HG02642 (cell line): ENCODE measurements around the gene CTSD.
"Not testable (repeated sequence)": the region's sequence is repeated elsewhere in the genome, so short reads cannot be mapped to it uniquely, and the experiment has no call there.

Experiments used
- ATAC-seq: cut with Tn5 transposase; IDR thresholded peaks from one replicate; pipeline ENCODE4 v1.9.1; 2021; ENCODE audit warnings: mild to moderate bottlenecking; ENCODE audit not compliant: unreplicated experiment, poor library complexity

Gene CTSD

DNA sequence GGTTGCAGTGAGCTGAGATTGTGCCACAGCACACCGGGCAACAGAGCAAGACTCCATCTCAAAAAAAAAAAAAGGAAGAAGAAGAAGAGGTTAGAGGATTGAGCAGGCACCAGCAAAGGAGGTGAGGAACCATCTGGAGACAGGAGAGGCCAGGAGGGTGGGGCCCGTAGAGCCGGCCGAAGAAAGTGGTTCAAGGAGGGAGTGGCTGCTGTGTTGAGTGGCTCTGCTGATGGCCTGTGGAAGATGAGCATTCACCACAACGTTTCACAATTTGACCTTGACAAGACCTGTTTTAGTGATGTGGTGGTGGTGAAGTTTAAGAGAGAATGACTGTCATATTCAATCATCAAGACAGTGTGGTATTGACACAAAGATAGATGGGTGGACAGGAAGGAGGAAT lies 6.8 kb upstream of the CTSD start:
- ATAC-seq, result no peak

GRCh38 chr11:1770061-1770460 lies 6.3 kb upstream of the CTSD start:
- ATAC-seq, result no peak

- not testable (repeated sequence) for ATAC-seq
Measured at GRCh38 chr11:1769304-1769936, 5.7 kb upstream of the CTSD start.

GRCh38 chr11:1768141-1768469 lies 4.4 kb upstream of the CTSD start:
- ATAC-seq, result no peak

- no peak for ATAC-seq
Measured at GRCh38 chr11:1767399-1768140, 3.8 kb upstream of the CTSD start.

DNA sequence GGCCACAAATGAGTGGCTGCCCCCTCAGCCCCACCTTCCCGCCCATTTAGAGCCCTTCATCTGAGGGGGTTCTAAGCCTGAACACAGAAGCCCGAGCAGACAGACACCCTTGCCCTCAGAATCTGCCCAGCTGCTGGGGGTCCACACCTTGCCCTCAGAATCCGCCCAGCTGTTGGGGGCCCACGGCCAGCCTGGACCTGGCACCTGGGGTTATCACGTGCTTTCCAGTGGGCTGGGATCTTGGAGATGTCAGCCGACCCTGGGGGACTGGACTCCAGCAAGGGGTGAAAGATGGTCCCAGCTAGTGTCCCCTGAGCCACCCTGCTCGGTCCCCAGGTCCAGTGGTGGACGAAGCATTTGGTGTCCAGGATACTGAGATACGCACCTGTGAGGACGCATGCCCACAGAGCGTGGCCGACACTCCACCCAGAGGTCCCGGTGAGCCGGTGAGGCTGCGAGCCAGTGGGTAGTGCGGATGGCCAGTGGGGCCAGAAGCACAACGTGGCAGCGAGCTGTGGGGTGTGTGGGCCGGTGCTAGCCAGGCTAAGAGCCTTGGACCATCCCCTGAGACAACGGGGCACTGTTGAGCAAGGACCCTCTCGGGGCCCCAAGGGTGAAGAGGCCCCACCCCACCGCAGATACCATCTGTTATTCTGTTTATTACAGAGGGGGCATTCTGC lies 3.1 kb upstream of the CTSD start:
- ATAC-seq, result no peak

DNA sequence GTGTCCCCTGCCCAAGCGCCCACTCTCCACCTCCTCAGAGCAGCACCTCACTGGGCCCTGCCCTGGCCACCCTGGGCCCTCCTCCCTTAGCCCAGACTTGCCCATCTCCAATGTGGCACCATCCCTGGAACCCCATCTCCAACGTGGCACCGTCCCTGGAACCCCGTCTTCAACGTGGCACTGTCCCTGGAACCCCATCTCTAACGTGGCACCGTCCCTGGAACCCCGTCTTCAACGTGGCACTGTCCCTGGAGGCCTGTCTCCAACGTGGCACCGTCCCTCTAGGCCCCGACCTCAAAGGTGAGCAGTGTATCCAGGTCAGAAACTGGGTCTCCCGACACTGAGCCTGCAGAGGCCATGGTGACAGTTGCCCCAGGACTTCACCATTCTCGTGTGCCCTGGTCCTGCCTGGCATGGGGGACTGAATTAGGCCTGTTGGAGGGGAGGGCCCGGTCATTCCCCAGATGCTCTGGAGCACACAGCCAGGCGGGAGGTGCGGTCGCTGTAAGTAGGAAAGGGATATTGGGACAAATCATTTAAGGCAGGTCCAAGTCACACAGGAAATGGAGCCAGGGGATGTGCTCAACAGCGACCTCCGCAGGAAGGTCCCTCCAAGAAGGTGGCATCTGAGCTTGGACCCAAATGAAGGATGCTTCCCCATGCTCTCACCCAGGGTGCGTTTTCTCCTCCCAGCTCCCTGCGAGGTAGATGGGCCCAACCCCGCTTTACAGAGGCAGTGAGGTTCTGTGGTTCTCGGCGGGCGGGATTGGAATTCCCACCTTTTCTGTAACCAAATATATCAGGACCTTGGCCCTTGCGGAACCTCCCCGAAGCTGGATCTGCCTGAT lies 2.4 kb upstream of the CTSD start:
- ATAC-seq, result no peak

- ATAC-seq, result peak; percentile 15
Measured at GRCh38 chr11:1763336-1763795, 361 bp downstream of the CTSD start.

GRCh38 chr11:1762537-1763302 lies 1.0 kb downstream of the CTSD start:
- ATAC-seq, result no peak

DNA sequence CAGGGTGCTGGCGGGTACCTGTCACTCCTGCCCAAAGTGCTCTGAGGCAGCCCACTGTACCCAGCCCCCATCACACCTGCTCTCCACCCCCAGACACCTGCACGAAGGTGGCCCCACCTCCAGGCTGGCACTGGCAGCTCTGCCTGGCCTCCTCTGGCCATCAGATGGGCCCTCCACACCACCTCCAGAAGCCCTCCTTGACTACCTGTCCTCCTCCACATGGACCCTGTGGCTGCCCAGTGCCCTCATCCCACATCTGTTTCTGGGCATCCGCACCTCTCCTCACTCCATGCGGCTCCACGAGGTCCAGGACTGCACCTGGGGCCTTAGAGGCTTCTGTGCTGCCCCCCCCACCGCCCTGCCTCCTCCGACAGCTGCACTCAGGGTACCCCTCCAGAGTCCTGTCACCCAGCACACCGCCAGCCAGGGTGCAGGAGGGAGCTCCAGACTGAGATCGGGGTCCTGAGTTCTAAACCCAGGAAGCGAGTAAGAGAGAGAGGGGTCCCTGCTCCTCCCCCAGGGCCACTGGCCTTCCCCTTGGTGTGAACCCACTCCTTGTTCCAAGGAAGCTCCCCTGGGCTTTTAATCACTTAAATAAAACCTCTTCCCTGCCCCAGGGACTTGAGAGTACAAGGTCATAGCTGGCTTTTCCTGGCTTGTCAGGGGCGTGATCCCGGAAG lies 1.7 kb downstream of the CTSD start:
- no peak for ATAC-seq

- no peak for ATAC-seq
Measured at GRCh38 chr11:1761110-1761856, 2.4 kb downstream of the CTSD start.

DNA sequence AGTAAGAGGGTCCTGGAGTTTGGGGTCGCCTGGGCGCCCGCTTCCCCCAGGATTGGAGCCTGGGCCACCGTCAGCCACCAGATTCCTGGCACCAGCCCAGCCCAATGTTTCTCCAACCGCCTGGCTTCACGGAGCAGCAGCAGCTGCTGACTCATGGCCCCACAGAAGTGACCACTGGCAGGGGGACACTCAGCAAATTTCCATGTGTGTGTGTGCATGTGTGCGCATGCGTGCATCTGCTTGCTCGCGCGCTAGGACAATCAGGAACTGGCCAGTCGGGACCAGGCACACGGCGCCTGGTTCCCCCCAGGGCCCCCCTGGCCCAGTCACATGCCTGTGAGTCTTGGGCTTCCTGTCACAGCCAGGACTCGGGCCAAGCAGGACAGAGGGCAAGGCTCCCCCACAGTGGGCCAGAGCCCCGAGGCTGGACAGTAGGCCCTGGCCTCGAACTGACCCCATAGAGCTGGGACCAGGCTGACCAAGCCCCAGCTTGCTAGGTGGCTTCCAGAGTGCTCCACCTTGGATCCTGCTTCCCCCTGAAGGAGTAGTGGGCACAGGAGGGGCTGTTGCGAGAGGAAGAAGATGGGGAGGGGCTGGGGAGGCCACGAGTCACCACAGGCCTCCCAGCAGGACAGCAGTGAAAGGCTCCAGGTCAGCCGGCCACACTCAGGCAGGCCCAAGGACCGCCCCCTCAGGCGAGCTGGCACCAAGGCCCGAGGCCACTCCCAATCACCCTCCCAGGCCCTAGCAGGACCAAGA lies 3.2 kb downstream of the CTSD start:
- no peak for ATAC-seq

DNA sequence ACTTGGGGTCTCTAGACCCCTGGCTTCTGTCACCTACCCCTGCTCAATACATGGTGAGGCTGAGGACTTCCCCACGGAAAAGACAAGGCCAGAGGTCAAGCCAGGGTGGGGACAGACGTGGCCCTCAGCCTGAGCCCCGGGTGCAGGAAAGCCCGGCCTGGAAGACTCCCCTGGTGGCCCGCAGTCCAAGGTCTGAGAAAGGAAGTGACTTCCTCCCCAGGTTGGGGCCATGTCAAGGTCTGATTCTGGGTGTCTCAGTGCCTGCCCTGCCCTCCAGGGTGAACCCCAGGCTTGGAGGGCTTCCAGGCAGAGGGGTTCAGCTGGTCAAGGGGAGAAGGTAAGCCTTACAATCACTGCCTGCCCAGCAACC lies 3.9 kb downstream of the CTSD start:
- ATAC-seq, result no peak

DNA sequence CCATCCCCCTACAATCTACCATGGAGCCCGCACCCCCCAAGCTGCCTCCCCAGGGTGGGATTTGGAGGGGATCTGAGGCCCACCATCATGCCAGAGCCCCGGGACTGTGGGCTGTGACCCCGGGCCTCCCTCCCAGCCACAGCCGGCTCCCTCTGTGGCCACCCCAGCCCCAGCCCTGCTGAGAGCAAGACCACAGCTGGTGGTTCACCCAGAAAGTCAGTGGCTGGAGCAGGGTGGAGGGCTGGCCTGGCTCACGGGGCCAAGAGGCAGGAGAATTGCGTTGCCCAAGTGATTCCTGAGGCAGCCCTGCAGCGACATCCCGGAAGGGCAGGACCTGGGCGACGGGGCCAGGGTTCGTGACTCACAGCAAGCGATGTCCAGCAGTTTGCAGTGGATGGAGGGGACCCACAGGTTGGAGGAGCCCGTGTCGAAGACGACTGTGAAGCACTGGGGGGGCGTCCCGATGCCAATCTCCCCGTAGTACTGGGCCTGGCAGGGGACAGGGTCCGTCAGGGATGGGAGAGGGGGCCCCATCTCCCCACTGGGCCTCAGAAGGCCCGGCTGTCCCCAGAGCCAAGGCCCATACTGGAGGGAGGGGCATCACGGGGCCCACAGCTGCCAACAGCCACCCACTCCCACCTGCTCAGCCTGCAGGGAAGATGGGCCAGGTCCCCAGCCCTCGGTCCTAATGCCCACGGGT lies 4.4 kb downstream of the CTSD start:
- ATAC-seq, result no peak

DNA sequence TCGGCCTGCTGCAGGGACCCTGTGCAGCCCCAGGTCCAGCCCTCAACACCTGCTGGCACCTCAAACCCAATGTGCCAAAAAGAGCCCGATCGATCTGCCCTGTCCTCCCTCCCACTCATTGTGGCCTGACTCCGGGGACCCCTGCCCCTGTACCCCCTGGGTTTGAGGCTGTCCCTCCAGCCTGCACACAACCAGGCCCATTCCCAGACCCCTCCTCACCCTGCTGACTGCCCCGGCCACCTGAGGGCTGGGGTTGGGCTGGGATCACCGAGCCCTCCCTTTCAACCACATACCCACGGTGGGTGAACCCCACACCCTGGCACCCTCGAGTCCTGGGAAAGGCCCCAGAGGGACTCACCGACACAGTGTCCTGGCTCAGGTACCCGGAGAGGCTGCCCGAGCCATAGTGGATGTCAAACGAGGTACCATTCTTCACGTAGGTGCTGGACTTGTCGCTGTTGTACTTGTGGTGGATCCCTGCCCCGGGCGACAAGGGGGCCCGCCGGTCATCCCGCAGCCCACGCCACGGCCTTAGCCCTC lies 5.0 kb downstream of the CTSD start:
- ATAC-seq, result no peak

- no peak for ATAC-seq
Measured at GRCh38 chr11:1757861-1758610, 5.7 kb downstream of the CTSD start.
